ENCODE data around the gene TOX2.

DNA sequence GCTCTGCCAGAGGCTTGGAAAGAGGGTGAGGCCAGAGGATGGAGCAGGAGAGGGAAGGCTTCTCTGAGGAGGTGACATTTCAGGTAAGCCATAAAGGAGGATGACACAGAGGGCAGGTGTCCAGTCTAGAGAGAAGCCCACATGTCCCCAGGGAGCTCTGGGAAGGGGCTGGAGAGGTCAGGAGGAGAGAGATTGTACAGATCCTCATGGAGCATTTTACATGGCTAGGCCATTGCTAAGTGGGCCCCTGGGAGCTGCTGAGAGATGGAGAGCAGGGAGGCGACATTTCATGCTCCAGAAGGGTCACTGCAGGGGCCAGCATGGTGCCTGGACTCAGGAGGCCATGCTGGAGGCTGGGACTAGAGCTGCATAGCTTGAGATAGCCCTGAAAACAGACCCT lies 124.5 kb downstream of the TOX2 start:
- TF ChIP-seq EZH2phosphoT487 (IDR thresholded peaks at IDR 0.05; ENCODE audit: borderline replicate concordance, low read length), result no peak
- TF ChIP-seq, protein P1, sequence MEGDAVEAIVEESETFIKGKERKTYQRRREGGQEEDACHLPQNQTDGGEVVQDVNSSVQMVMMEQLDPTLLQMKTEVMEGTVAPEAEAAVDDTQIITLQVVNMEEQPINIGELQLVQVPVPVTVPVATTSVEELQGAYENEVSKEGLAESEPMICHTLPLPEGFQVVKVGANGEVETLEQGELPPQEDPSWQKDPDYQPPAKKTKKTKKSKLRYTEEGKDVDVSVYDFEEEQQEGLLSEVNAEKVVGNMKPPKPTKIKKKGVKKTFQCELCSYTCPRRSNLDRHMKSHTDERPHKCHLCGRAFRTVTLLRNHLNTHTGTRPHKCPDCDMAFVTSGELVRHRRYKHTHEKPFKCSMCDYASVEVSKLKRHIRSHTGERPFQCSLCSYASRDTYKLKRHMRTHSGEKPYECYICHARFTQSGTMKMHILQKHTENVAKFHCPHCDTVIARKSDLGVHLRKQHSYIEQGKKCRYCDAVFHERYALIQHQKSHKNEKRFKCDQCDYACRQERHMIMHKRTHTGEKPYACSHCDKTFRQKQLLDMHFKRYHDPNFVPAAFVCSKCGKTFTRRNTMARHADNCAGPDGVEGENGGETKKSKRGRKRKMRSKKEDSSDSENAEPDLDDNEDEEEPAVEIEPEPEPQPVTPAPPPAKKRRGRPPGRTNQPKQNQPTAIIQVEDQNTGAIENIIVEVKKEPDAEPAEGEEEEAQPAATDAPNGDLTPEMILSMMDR (conservative IDR thresholded peaks at IDR 0.05; ENCODE audit: low read depth, low read length), result no peak
- TF ChIP-seq EZH2 (IDR thresholded peaks at IDR 0.05; ENCODE audit: low read length, unreplicated experiment), result no peak

Data from PC-3 (cell line).